ENCODE data around the gene KSR1. TPM values are rescaled to one million over a fixed set of nuclear protein-coding genes. Genes with fewer than 3 reads are reported as not detected.
"Not testable (repeated sequence)": the region's sequence is repeated elsewhere in the genome, so short reads cannot be mapped to it uniquely, and the experiment has no call there.

The KSR1 gene
- total and polyA plus RNA-seq, 8 donors = 2.7 to 32.1 (median 13.6) TPM

DNA sequence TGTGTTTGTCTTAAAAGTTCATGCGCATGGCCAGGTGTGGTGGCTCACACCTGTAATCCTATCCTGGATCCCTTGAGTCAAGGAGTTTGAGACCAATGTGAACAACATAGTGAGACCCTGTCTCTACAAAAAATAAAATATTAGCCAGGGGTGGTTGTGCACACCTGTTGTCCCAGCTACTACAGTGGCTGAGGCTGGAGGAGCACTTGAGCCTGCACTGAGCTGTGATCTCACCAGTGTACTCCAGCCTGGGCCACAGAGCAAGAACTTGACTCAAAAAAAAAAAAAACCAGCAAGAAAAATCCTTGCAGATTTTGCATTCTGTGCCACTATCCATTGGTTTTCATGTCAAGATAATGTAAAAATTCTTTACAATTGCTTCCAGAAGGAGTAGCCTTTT is 8.2 kb downstream of the KSR1 start:
- TF ChIP-seq EP300 (IDR thresholded peaks at IDR 0.05) (no peak), CTCF (IDR thresholded peaks at IDR 0.05) (no peak), POLR2AphosphoS5 (IDR thresholded peaks at IDR 0.05) (no peak), POLR2A (IDR thresholded peaks at IDR 0.05) (no peak)
- no peak overlapping the region for H3K4me3 ChIP-seq
- intact Hi-C loops (cut with DNase I; ENCODE audit: low total_unique reads) = no loop called here
- H3K4me1 ChIP-seq = peaks cover 0 to 50% (median 18%) of the 10 kb centered on the region in 4 donors
- H3K27ac ChIP-seq = no peak overlapping the region
- no peaks in the 10 kb centered on the region for H3K36me3 ChIP-seq
- DNase-seq = no peak
- WGBS, 5 donors = 88 to 100% (median 97%) methylated on average over 1 of the region's 1 CpG
- H3K27me3 ChIP-seq = no peaks in the 10 kb centered on the region
- no peaks in the 10 kb centered on the region for H3K9me3 ChIP-seq

- H3K4me3 ChIP-seq; H3K9me3 ChIP-seq; H3K36me3 ChIP-seq; H3K27me3 ChIP-seq; DNase-seq; H3K27ac ChIP-seq; intact Hi-C loops (cut with DNase I; ENCODE audit: low total_unique reads): not testable (repeated sequence)
- H3K4me1 ChIP-seq = peaks cover 0 to 37% (median 14%) of the 10 kb centered on the region in 4 donors
- WGBS, 5 donors = 88 to 95% (median 91%) methylated on average over 2 of the region's 2 CpGs
These were observed 9.6 kb downstream of the KSR1 start for GRCh38 chr17:27465875-27466274.

DNA sequence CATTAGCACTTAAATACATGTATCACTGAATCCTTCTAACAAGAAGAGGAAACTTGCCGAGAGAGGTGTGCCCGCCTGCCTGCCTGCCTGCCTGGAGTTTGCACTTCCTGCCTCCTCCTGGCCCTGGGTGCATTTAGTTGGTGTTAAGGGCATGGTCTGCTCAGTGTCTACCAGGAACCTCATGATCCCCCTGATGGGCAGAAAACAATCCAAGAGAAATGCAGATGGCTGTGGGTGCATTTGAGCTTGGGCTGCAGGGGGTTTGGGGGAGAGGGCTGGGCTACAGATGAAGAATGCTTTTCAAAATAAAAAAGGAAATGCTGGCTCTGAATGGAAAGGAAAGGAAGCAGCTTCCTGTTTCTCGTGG is 10.1 kb downstream of the KSR1 start:
- peak overlapping the region in 1 of 5 donors; percentile 41 for H3K27ac ChIP-seq
- no peaks in the 10 kb centered on the region for H3K9me3 ChIP-seq
- intact Hi-C loops (cut with DNase I; ENCODE audit: low total_unique reads) = no loop called here
- peak overlapping the region in 1 of 4 donors; percentile 1 for H3K4me3 ChIP-seq
- TF ChIP-seq POLR2A (IDR thresholded peaks at IDR 0.05) (no peak), CTCF (IDR thresholded peaks at IDR 0.05) (no peak), POLR2AphosphoS5 (IDR thresholded peaks at IDR 0.05) (no peak), EP300 (IDR thresholded peaks at IDR 0.05) (no peak)
- H3K4me1 ChIP-seq = peaks cover 0 to 35% (median 14%) of the 10 kb centered on the region in 4 donors
- no peaks in the 10 kb centered on the region for H3K27me3 ChIP-seq
- DNase-seq = no peak
- 48 to 71% (median 59%) methylated on average over 3 of the region's 3 CpGs for whole genome bisulfite sequencing, 5 donors
- no peaks in the 10 kb centered on the region for H3K36me3 ChIP-seq

GRCh38 chr17:27466743-27467375 is 10.6 kb downstream of the KSR1 start:
- H3K9me3 ChIP-seq = no peaks in the 10 kb centered on the region
- no peaks in the 10 kb centered on the region for H3K27me3 ChIP-seq
- TF ChIP-seq POLR2AphosphoS5 (IDR thresholded peaks at IDR 0.05) (no peak), EP300 (IDR thresholded peaks at IDR 0.05) (no peak), CTCF (IDR thresholded peaks at IDR 0.05) (no peak), POLR2A (IDR thresholded peaks at IDR 0.05) (no peak)
- intact Hi-C loops (cut with DNase I; ENCODE audit: low total_unique reads) = no loop called here
- 64 to 82% (median 77%) methylated on average over 13 of the region's 13 CpGs for WGBS, 5 donors
- H3K4me3 ChIP-seq = peak overlapping the region in 1 of 4 donors; percentile 1
- peak overlapping the region in 1 of 5 donors; percentile 41 for H3K27ac ChIP-seq
- DNase-seq = no peak
- H3K36me3 ChIP-seq = no peaks in the 10 kb centered on the region
- peaks cover 4 to 35% (median 15%) of the 10 kb centered on the region in 4 donors for H3K4me1 ChIP-seq

DNA sequence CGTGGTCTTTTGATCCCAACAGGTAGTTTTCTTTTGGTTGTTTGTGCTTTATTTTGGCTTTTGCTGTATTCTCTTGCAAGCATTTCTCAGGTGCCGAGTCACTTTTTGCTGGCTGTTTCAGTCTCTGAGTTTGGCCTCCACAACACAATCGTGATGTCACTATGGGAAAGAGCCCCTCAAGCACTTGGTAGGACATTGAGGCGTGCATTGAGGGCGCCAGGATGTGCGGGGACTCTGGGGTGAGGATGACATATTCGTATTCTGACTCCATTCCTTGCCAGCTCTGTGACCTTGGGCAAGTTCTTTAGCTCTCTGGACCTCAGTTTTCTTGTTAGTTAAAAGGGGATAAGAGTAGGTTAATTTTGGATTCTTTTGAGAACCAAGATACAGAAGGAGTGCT is 13.0 kb downstream of the KSR1 start:
- 78 to 84% (median 84%) methylated on average over 7 of the region's 7 CpGs for WGBS, 5 donors
- Histone ChIP-seq H3K27me3 (no peaks in the 10 kb centered on the region), H3K9me3 (no peaks in the 10 kb centered on the region), H3K4me1 (peaks cover 18 to 43% (median 26%) of the 10 kb centered on the region in 4 donors), H3K27ac (no peak overlapping the region), H3K4me3 (no peak overlapping the region), H3K36me3 (no peaks in the 10 kb centered on the region)
- intact Hi-C loops (cut with DNase I; ENCODE audit: low total_unique reads) = no loop called here
- TF ChIP-seq POLR2AphosphoS5 (IDR thresholded peaks at IDR 0.05) = no peak
- TF ChIP-seq POLR2A (IDR thresholded peaks at IDR 0.05) = no peak
- no peak for TF ChIP-seq CTCF (IDR thresholded peaks at IDR 0.05)
- no peak for TF ChIP-seq EP300 (IDR thresholded peaks at IDR 0.05)
- DNase-seq = no peak
